ENCODE measurements around the gene NOL9. TPM values are rescaled to one million over a fixed set of nuclear protein-coding genes. Genes with fewer than 3 reads are reported as not detected.

The NOL9 gene
- total RNA-seq, 5 donors from 2014 or later (not counting 1 experiment from before 2014, with no cell fraction given), result 48.6 to 66.6 (median 58.7) TPM

- Histone ChIP-seq H3K4me1 (ENCODE audit: control insufficient read depth in 1 of 2, extremely low read depth in 1 of 2, insufficient read depth in 2 of 2, low read length in 2 of 2) (peaks cover 0 to 54% of the 10 kb centered on the region in 2 experiments), H3K4me3 (ENCODE audit: control insufficient read depth in 1 of 2, extremely low read depth in 1 of 2, low read length in 1 of 2) (no peak overlapping the region), H3K27ac (ENCODE audit: low read length) (no peak overlapping the region), H3K27me3 (replicated peaks in 1 of 2; ENCODE audit: control insufficient read depth in 2 of 2, extremely low read depth in 1 of 2, insufficient read depth in 2 of 2, low read length in 1 of 2) (no peaks in the 10 kb centered on the region), H3K36me3 (ENCODE audit: control insufficient read depth in 2 of 2, extremely low read depth in 1 of 2, insufficient read depth in 1 of 2, low read length in 1 of 2) (peaks cover 31 to 82% of the 10 kb centered on the region in 2 donors), H3K9me3 (no peaks in the 10 kb centered on the region)
- POLR2A ChIA-PET, result no interaction called here
- H3K4me3 Mint-ChIP-seq, result no peak overlapping the region
- H3K36me3 Mint-ChIP-seq, result peaks cover 28% of the 10 kb centered on the region
- H3K27me3 Mint-ChIP-seq, result no peaks in the 10 kb centered on the region
- no peak for ATAC-seq (replicated peaks in 1 of 4)
- WGBS (ENCODE audit: insufficient coverage), result no CpG with 5 or more reads among the region's 5 CpGs
- no peak for DNase-seq
- no peaks in the 10 kb centered on the region for H3K9me3 Mint-ChIP-seq
- H3K27ac Mint-ChIP-seq, result no peak overlapping the region
- CTCF ChIA-PET, result no interaction called here
- peaks cover 29 to 58% (median 53%) of the 10 kb centered on the region in 3 donors for H3K4me1 Mint-ChIP-seq
These were observed 38.1 kb upstream of the NOL9 start for GRCh38 chr1:6592441-6592840.

DNA sequence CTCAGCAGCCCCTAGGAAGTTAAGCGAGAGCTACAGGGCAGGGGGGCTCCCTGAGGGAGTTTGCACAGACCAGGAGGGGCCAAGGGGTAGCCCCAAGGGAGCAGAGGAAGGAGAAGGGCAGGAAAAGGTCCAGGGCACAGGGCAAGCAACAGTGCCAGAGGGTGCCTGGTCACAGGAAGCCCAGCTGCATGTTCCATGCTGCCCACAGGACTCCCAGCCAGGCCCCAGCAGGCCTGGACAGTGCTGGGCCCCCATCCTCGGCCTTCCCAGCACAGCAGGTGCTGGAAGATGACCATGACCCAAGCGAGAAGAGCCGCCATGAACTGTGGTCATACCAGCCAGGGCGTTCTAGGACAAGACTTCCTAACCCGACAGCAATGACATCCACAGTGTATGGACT lies 37.3 kb upstream of the NOL9 start:
- ChIA-PET CTCF (no interaction called here), POLR2A (no interaction called here)
- Mint-ChIP-seq H3K27ac (no peak overlapping the region), H3K9me3 (no peaks in the 10 kb centered on the region), H3K4me3 (no peak overlapping the region), H3K27me3 (no peaks in the 10 kb centered on the region), H3K4me1 (peaks cover 31 to 54% (median 53%) of the 10 kb centered on the region in 3 donors), H3K36me3 (peaks cover 28% of the 10 kb centered on the region)
- Histone ChIP-seq H3K4me3 (ENCODE audit: control insufficient read depth in 1 of 2, extremely low read depth in 1 of 2, low read length in 1 of 2) (no peak overlapping the region), H3K27ac (ENCODE audit: low read length) (no peak overlapping the region), H3K36me3 (ENCODE audit: control insufficient read depth in 2 of 2, extremely low read depth in 1 of 2, insufficient read depth in 1 of 2, low read length in 1 of 2) (peaks cover 31 to 77% of the 10 kb centered on the region in 2 donors), H3K27me3 (replicated peaks in 1 of 2; ENCODE audit: control insufficient read depth in 2 of 2, extremely low read depth in 1 of 2, insufficient read depth in 2 of 2, low read length in 1 of 2) (no peaks in the 10 kb centered on the region), H3K9me3 (no peaks in the 10 kb centered on the region), H3K4me1 (ENCODE audit: control insufficient read depth in 1 of 2, extremely low read depth in 1 of 2, insufficient read depth in 2 of 2, low read length in 2 of 2) (peaks cover 0 to 54% of the 10 kb centered on the region in 2 experiments)
- ATAC-seq (replicated peaks in 1 of 4) (no peak), DNase-seq (no peak)
- WGBS (ENCODE audit: insufficient coverage), result 92% methylated on average over 6 of the region's 6 CpGs

- POLR2A ChIA-PET, result no interaction called here
- no peaks in the 10 kb centered on the region for H3K9me3 Mint-ChIP-seq
These were observed 36.9 kb upstream of the NOL9 start for GRCh38 chr1:6591222-6591621.

DNA sequence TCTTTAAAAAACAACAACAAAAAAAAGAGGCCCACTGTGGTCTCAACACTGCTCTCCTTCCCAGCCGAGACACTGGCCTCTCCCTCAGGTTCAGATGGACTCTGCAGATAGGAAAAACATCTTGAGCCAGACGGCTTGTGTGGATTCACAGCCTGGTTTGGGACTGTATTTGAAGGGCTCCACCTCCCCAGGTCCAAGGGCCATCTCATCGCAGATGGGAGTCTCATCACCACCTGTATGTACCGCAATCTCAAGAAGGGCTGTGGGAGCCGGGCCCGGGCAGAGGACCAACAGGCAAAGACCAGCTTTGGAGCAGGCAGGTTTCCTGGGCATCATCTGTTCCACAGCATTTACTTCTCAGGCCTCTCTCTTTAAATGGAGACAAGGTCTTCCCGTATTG lies 35.7 kb upstream of the NOL9 start:
- no peak for ATAC-seq (replicated peaks in 1 of 4)
- H3K4me3 Mint-ChIP-seq, result no peak overlapping the region
- Histone ChIP-seq H3K4me3 (ENCODE audit: control insufficient read depth in 1 of 2, extremely low read depth in 1 of 2, low read length in 1 of 2) (no peak overlapping the region), H3K9me3 (no peaks in the 10 kb centered on the region), H3K27me3 (replicated peaks in 1 of 2; ENCODE audit: control insufficient read depth in 2 of 2, extremely low read depth in 1 of 2, insufficient read depth in 2 of 2, low read length in 1 of 2) (no peaks in the 10 kb centered on the region), H3K36me3 (ENCODE audit: control insufficient read depth in 2 of 2, extremely low read depth in 1 of 2, insufficient read depth in 1 of 2, low read length in 1 of 2) (peaks cover 20 to 64% of the 10 kb centered on the region in 2 donors), H3K27ac (ENCODE audit: low read length) (no peak overlapping the region), H3K4me1 (ENCODE audit: control insufficient read depth in 1 of 2, extremely low read depth in 1 of 2, insufficient read depth in 2 of 2, low read length in 2 of 2) (peaks cover 0 to 50% of the 10 kb centered on the region in 2 experiments)
- WGBS (ENCODE audit: insufficient coverage), result 97% methylated on average over 7 of the region's 7 CpGs
- peaks cover 22 to 41% (median 39%) of the 10 kb centered on the region in 3 donors for H3K4me1 Mint-ChIP-seq
- H3K9me3 Mint-ChIP-seq, result no peaks in the 10 kb centered on the region
- DNase-seq, result no peak
- H3K27ac Mint-ChIP-seq, result peak overlapping the region in 1 of 2 donors; percentile 52
- H3K27me3 Mint-ChIP-seq, result no peaks in the 10 kb centered on the region
- ChIA-PET CTCF (interaction anchor here in 1 of 2 donors (1.5 kb wide), 1 partner anchor 14 kb away, joined by 3 read pairs; no protein-coding TSS in a partner anchor), POLR2A (no interaction called here)
- peaks cover 13% of the 10 kb centered on the region for H3K36me3 Mint-ChIP-seq

More at GRCh38 chr1:6591222-6591621, 36.9 kb upstream of the NOL9 start:
- Histone ChIP-seq H3K27me3 (replicated peaks in 1 of 2; ENCODE audit: control insufficient read depth in 2 of 2, extremely low read depth in 1 of 2, insufficient read depth in 2 of 2, low read length in 1 of 2) (no peaks in the 10 kb centered on the region), H3K36me3 (ENCODE audit: control insufficient read depth in 2 of 2, extremely low read depth in 1 of 2, insufficient read depth in 1 of 2, low read length in 1 of 2) (peaks cover 27 to 73% of the 10 kb centered on the region in 2 donors), H3K27ac (ENCODE audit: low read length) (peak overlapping the region; percentile 23), H3K4me1 (ENCODE audit: control insufficient read depth in 1 of 2, extremely low read depth in 1 of 2, insufficient read depth in 2 of 2, low read length in 2 of 2) (peaks cover 0 to 51% of the 10 kb centered on the region in 2 experiments), H3K4me3 (ENCODE audit: control insufficient read depth in 1 of 2, extremely low read depth in 1 of 2, low read length in 1 of 2) (no peak overlapping the region), H3K9me3 (no peaks in the 10 kb centered on the region)
- no peaks in the 10 kb centered on the region for H3K27me3 Mint-ChIP-seq
- DNase-seq, result peak in 1 of 35 experiments; percentile 27
- no peak overlapping the region for H3K4me3 Mint-ChIP-seq
- WGBS (ENCODE audit: insufficient coverage), result 52% methylated on average over 13 of the region's 13 CpGs
- H3K27ac Mint-ChIP-seq, result peak overlapping the region in 1 of 2 donors; percentile 61
- peaks cover 28 to 49% (median 49%) of the 10 kb centered on the region in 3 donors for H3K4me1 Mint-ChIP-seq
- H3K36me3 Mint-ChIP-seq, result peaks cover 24% of the 10 kb centered on the region
- peak in 1 of 4 experiments; percentile 33 for ATAC-seq (replicated peaks in 1 of 4)
- CTCF ChIA-PET, result no interaction called here

DNA sequence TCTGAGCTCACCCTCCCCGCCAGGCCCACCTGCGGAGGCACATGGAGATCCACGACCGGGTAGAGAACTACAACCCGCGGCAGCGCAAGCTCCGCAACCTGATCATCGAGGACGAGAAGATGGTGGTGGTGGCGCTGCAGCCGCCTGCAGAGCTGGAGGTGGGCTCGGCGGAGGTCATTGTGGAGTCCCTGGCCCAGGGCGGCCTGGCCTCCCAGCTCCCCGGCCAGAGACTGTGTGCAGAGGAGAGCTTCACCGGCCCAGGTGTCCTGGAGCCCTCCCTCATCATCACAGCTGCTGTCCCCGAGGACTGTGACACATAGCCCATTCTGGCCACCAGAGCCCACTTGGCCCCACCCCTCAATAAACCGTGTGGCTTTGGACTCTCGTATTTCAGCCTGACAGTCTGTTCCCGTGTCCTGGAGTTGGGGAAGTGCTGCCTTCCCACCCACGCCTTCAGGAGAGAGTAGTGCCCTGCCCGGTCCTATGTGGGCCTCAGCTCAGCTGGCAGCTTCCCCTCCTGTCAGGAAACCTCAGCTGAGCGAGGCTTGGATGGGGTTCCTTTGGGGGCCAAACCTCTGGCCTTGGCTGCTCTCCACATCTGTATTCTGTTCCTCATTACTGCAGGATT lies 34.7 kb upstream of the NOL9 start:
- DNase-seq (no peak), ATAC-seq (replicated peaks in 1 of 4) (no peak)
- Mint-ChIP-seq H3K27me3 (no peaks in the 10 kb centered on the region), H3K27ac (no peak overlapping the region), H3K36me3 (peaks cover 7% of the 10 kb centered on the region), H3K4me1 (peaks cover 30 to 43% (median 42%) of the 10 kb centered on the region in 3 donors), H3K9me3 (no peaks in the 10 kb centered on the region), H3K4me3 (no peak overlapping the region)
- H3K27ac ChIP-seq (ENCODE audit: low read length), result no peak overlapping the region
- ChIA-PET POLR2A (no interaction called here), CTCF (interaction anchor here in 1 of 2 donors (0.6 to 1.5 kb wide), 2 partner anchors 15 to 38 kb away, joined by 3 read pairs; no protein-coding TSS in a partner anchor)
- 92% methylated on average over 16 of the region's 24 CpGs for WGBS (ENCODE audit: insufficient coverage)
- peaks cover 0 to 60% of the 10 kb centered on the region in 2 experiments for H3K4me1 ChIP-seq (ENCODE audit: control insufficient read depth in 1 of 2, extremely low read depth in 1 of 2, insufficient read depth in 2 of 2, low read length in 2 of 2)
- H3K4me3 ChIP-seq (ENCODE audit: control insufficient read depth in 1 of 2, extremely low read depth in 1 of 2, low read length in 1 of 2), result no peak overlapping the region
- peaks cover 20 to 54% of the 10 kb centered on the region in 2 donors for H3K36me3 ChIP-seq (ENCODE audit: control insufficient read depth in 2 of 2, extremely low read depth in 1 of 2, insufficient read depth in 1 of 2, low read length in 1 of 2)
- no peaks in the 10 kb centered on the region for H3K27me3 ChIP-seq (replicated peaks in 1 of 2; ENCODE audit: control insufficient read depth in 2 of 2, extremely low read depth in 1 of 2, insufficient read depth in 2 of 2, low read length in 1 of 2)
- H3K9me3 ChIP-seq, result no peaks in the 10 kb centered on the region

DNA sequence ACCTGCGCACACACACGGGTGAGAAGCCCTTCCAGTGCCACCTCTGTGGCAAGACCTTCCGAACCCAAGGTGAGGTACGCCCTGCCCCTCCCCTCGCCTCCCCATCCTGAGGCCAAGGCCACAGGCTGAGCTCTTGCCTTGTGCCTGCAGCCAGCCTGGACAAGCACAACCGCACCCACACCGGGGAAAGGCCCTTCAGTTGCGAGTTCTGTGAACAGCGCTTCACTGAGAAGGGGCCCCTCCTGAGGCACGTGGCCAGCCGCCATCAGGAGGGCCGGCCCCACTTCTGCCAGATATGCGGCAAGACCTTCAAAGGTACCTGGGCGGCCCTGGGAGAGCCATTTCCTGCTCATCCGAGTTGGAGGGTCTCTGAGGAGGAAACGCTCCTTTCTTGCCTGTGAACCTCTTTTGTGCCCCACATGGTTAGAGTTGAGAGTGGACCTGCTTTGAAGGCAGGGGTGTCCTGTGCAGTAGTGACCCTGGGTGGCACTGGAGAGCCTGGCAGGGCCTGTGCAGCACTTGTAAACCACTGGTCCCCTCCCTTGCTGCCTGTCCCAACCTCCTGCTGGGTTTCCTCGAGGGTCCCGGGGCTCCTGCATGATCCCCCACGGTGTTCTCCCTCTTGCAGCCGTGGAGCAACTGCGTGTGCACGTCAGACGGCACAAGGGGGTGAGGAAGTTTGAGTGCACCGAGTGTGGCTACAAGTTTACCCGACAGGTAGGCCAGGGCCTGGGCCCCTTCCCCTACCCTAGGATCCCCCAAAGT lies 34.0 kb upstream of the NOL9 start:
- Histone ChIP-seq H3K9me3 (no peaks in the 10 kb centered on the region), H3K36me3 (ENCODE audit: control insufficient read depth in 2 of 2, extremely low read depth in 1 of 2, insufficient read depth in 1 of 2, low read length in 1 of 2) (peaks cover 20 to 47% of the 10 kb centered on the region in 2 donors), H3K27me3 (replicated peaks in 1 of 2; ENCODE audit: control insufficient read depth in 2 of 2, extremely low read depth in 1 of 2, insufficient read depth in 2 of 2, low read length in 1 of 2) (no peaks in the 10 kb centered on the region), H3K4me3 (ENCODE audit: control insufficient read depth in 1 of 2, extremely low read depth in 1 of 2, low read length in 1 of 2) (no peak overlapping the region), H3K4me1 (ENCODE audit: control insufficient read depth in 1 of 2, extremely low read depth in 1 of 2, insufficient read depth in 2 of 2, low read length in 2 of 2) (peaks cover 0 to 56% of the 10 kb centered on the region in 2 experiments), H3K27ac (ENCODE audit: low read length) (no peak overlapping the region)
- WGBS (ENCODE audit: insufficient coverage), result 93% methylated on average over 18 of the region's 25 CpGs
- no peak overlapping the region for H3K4me3 Mint-ChIP-seq
- DNase-seq (no peak), ATAC-seq (replicated peaks in 1 of 4) (no peak)
- no peaks in the 10 kb centered on the region for H3K9me3 Mint-ChIP-seq
- peak overlapping the region in 1 of 2 donors; percentile 39 for H3K27ac Mint-ChIP-seq
- ChIA-PET CTCF (interaction anchor here in 1 of 2 donors (1.5 kb wide), 1 partner anchor 16 kb away, joined by 3 read pairs; no protein-coding TSS in a partner anchor), POLR2A (no interaction called here)
- H3K4me1 Mint-ChIP-seq, result peaks cover 30 to 40% (median 40%) of the 10 kb centered on the region in 3 donors
- H3K36me3 Mint-ChIP-seq, result peaks cover 5% of the 10 kb centered on the region
- H3K27me3 Mint-ChIP-seq, result no peaks in the 10 kb centered on the region

Measured in T-cell (primary cell).